Cardiac muscle cell (in vitro differentiated cells and primary cell): ENCODE results near the gene KDM4C. TPM values are rescaled to one million over a fixed set of nuclear protein-coding genes. Genes with fewer than 3 reads are reported as not detected.
A peak's percentile ranks its signal among the peaks of the same experiment; 100 is the strongest.

Experiments
- DNase-seq, 2 donors: peaks; one replicate each; pipeline versions ENCODE4 v3.0.0 to v3.0.0-alpha.2; 2010 to 2017; ENCODE audit warnings: low read depth in 1 of 2, low spot score in 1 of 2
- H3K27ac ChIP-seq: fragments of 200-600 bp; sonication (generic); 2 replicates; pipeline ENCODE4 v1.5.1; 2016
- H3K27me3 ChIP-seq: fragments of 200-600 bp; sonication (generic); 2 replicates; pipeline ENCODE4 v1.6.0; 2016; ENCODE audit warnings: control low read depth
- H3K36me3 ChIP-seq: fragments of 200-600 bp; sonication (generic); 2 replicates; pipeline ENCODE4 v1.5.1; 2016; ENCODE audit warnings: control low read depth
- H3K4me1 ChIP-seq: fragments of 200-600 bp; sonication (generic); 2 replicates; pipeline ENCODE4 v1.8.1; 2017; ENCODE audit warnings: low read depth, mild to moderate bottlenecking, mixed run types
- H3K4me3 ChIP-seq: fragments of 200-600 bp; sonication (generic); 2 replicates; pipeline ENCODE4 v1.5.1; 2016; ENCODE audit warnings: mild to moderate bottlenecking
- H3K9me3 ChIP-seq: fragments of 200-600 bp; sonication (generic); 2 replicates; pipeline ENCODE4 v1.5.1; 2017; ENCODE audit warnings: low read depth, mild to moderate bottlenecking, control low read depth
- polyA plus RNA-seq: library from polyadenylated mRNA; unstranded; fragments of >200 nt; fragmentation: Nextera tagmentation; extraction: Ambion mirVana; gene quantifications from 2 replicates; pipeline ENCODE4 v1.2.1, GENCODE V29; 2016
- total RNA-seq: library from RNA; depleted of rRNA; stranded (reverse); fragments of >200 nt; gene quantifications from 2 replicates; pipeline ENCODE4 v1.2.3, GENCODE V29; 2016
- TF ChIP-seq, protein P1 (sequence below): IDR thresholded peaks from 2 replicates; pipeline ENCODE4 v1.5.1; 2012; ENCODE audit warnings: low read depth, mild to moderate bottlenecking, low read length

The KDM4C gene
- total and polyA plus RNA-seq, 2 experiments from 2014 or later: 15.1 to 32.0 TPM

DNA sequence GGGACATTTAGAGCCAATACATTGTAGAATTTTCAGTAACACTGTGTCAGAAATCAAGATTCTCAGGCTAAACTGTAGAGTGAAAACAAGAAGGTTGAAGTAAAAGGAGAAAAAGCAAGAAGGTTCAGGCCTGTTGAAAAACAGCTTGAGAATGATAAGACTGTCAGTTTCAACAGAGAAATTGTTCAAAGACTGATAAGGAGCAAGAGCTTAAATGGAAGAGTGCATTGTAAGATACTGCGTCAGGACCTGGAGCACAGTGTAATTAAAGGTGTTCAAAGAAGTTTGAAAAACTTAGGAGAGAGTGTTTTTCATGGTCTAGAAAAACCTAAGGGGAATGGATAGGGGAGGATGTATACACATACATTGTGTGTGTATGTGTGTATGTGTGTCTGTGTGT, 408.3 kb downstream of the KDM4C start:
- peaks cover 63% of the 10 kb centered on the region for H3K4me1 ChIP-seq
- H3K27ac ChIP-seq: peak overlapping the region; percentile 79
- H3K36me3 ChIP-seq: no peaks in the 10 kb centered on the region
- no peaks in the 10 kb centered on the region for H3K27me3 ChIP-seq
- no peaks in the 10 kb centered on the region for H3K9me3 ChIP-seq
- H3K4me3 ChIP-seq: no peak overlapping the region
- no peak for DNase-seq
- TF ChIP-seq, protein P1, sequence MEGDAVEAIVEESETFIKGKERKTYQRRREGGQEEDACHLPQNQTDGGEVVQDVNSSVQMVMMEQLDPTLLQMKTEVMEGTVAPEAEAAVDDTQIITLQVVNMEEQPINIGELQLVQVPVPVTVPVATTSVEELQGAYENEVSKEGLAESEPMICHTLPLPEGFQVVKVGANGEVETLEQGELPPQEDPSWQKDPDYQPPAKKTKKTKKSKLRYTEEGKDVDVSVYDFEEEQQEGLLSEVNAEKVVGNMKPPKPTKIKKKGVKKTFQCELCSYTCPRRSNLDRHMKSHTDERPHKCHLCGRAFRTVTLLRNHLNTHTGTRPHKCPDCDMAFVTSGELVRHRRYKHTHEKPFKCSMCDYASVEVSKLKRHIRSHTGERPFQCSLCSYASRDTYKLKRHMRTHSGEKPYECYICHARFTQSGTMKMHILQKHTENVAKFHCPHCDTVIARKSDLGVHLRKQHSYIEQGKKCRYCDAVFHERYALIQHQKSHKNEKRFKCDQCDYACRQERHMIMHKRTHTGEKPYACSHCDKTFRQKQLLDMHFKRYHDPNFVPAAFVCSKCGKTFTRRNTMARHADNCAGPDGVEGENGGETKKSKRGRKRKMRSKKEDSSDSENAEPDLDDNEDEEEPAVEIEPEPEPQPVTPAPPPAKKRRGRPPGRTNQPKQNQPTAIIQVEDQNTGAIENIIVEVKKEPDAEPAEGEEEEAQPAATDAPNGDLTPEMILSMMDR: no peak

DNA sequence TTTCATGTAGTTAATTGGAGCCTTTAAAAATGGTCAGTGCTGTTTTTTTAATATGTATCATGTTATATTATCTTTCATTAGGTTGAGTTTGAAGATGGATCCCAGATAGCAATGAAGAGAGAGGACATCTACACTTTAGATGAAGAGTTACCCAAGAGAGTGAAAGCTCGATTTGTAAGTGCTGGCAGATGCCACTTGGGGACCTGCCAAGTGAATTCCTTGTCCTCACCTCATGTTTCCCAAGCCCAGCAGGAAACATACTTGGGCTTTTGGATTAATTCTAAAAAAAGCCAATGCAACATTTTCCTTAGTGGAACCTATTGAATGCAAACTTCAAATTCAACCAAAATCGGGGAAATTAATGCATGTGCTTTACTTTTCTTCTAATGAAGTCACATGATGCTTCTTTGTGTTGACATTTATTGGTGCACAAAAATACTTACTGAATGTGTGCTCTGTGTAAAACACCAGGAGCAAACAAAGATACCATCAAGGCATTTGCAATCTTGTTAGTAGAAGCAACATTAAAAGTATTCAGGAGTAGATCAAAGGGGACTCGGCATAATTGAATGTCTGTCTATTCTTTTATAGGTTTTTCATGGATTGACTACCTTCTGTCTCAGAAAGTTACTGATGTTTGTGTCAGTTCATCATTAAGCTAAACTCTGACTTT, 412.1 kb downstream of the KDM4C start:
- Histone ChIP-seq H3K27ac (no peak overlapping the region), H3K36me3 (no peaks in the 10 kb centered on the region), H3K9me3 (no peaks in the 10 kb centered on the region), H3K4me3 (no peak overlapping the region), H3K4me1 (peaks cover 58% of the 10 kb centered on the region), H3K27me3 (no peaks in the 10 kb centered on the region)
- TF ChIP-seq, protein P1: no peak
- peak; percentile 50 to 53 for DNase-seq

DNA sequence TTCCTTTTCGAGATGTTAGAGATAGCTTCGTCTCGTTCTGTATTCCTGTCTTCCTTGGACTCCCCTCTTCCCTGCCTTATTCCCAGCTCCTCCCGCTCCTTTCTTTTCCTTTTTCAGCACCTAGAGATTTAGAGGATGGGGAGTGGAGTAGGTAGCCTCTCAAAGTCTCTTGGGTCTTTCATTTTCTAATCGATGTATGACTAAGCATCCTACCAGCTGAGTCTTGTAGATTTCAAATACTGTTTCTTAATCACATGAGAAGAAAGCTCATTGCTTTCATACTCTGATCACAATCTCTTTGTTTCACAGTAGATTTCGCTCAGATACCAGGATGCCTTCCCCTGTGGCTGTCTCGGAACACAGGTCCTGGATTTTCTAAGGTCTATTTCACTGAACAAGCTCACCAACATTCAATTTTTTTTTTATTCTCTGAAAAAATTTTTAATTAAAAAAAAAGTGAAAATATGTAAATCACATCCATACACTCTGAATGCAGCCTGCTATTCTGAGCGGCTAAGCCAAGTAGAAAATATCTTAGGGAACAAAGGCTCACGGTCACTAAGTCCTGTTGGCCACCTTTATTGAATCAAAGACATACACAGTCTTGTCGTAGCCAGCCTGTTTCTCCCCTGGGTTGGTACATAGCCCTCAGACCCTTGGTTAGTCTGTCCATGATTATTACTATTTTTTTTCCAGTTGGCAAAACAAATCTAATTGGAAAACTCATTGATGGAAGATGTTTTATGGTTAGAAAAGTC, 413.8 kb downstream of the KDM4C start:
- Histone ChIP-seq H3K27ac (peak overlapping the region; percentile 63), H3K36me3 (no peaks in the 10 kb centered on the region), H3K4me3 (no peak overlapping the region), H3K4me1 (peaks cover 41% of the 10 kb centered on the region), H3K27me3 (no peaks in the 10 kb centered on the region), H3K9me3 (no peaks in the 10 kb centered on the region)
- TF ChIP-seq, protein P1: no peak
- DNase-seq: no peak

DNA sequence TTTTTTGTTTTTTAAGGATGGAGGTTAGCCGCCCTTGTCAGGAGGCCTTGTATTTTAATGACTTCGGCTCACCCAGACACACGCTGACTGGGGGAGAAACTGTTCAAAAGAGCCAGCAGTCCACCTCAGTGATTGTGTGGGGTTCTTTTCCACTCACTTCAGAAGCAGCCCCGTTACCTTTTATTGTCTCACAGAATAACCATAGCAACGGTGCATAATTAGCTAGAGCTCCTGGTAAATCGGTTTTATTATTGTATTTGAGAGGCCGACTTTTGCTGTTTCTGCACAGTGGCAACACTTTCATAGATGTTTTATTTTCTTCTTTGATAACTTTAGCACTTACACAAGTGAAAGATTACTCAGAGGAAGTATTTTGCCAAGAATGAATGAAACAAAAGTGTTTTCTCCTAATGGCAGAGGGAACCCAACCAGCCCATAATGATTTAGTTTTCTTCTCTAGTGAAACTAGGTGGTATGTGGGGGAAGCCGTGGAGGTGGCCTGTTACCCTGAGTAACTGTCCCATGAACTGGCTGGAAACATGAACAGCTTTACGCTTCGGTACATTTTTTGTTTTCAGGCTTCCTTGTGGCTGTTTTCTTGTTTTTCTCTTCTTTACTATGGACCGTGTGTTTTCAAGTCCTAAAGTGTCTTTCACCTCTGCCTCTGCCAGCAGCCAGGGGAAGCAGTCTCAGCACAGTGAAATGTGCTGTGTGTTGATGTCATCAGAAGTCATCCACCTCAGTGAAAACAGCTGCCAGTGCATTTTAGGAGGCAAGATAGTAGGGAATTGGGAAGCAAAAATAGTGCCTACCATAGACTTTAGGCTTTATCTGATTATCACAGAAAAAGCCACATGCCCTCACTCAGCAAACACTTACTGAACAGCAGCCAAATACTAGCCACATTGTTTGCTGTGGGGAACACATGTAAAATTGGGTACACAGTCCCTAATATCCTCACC, 414.7 kb downstream of the KDM4C start:
- H3K4me1 ChIP-seq: peaks cover 35% of the 10 kb centered on the region
- H3K4me3 ChIP-seq: no peak overlapping the region
- peak in 1 of 2 donors; percentile 23 for DNase-seq
- H3K27me3 ChIP-seq: no peaks in the 10 kb centered on the region
- peak overlapping the region; percentile 63 for H3K27ac ChIP-seq
- TF ChIP-seq, protein P1: no peak
- no peaks in the 10 kb centered on the region for H3K36me3 ChIP-seq
- no peaks in the 10 kb centered on the region for H3K9me3 ChIP-seq

DNA sequence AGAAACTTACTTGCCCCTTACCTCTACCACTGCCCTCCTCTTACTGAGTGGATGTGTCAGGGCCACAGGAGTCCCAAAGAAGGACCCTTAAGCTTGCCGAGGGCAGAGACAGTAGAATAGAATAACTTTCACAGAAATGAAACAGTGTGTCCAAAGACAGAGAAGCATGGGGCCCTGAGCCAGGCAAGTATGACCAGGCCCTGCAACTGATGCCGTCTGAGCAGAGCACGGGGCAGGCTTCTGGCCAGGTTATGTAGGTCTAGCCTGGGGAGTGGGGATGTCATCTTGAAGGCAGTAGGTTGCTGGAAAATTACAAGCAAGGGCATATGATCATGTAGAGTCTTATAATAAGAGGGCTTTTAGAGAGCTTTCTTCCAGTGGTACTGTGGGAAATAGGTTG, 415.4 kb downstream of the KDM4C start:
- no peaks in the 10 kb centered on the region for H3K27me3 ChIP-seq
- no peak for DNase-seq
- H3K27ac ChIP-seq: peak overlapping the region; percentile 63
- TF ChIP-seq, protein P1: no peak
- no peak overlapping the region for H3K4me3 ChIP-seq
- H3K4me1 ChIP-seq: peaks cover 35% of the 10 kb centered on the region
- H3K9me3 ChIP-seq: no peaks in the 10 kb centered on the region
- H3K36me3 ChIP-seq: no peaks in the 10 kb centered on the region
